ENCODE data around the gene DCC. TPM values are rescaled to one million over a fixed set of nuclear protein-coding genes. Genes with fewer than 3 reads are reported as not detected.

DCC gene
- total RNA-seq, 4 donors from 2014 or later = 0.13 TPM; not detected in 3

GRCh38 chr18:52462853-52463252 is 122.9 kb downstream of the DCC start:
- H3K4me3 ChIP-seq (ENCODE audit: low read depth, poor library complexity, severe bottlenecking) = no peak overlapping the region
- intact Hi-C loops (cut with DNase I; ENCODE audit: low total_unique reads) = no loop called here
- WGBS, 2 donors = 83 to 88% methylated on average over 4 of the region's 4 CpGs
- DNase-seq (ENCODE audit: low spot score in 2 of 2) = no peak
- TF ChIP-seq POLR2A (IDR thresholded peaks at IDR 0.05) (no peak), CTCF (IDR thresholded peaks at IDR 0.05) (no peak)

DNA sequence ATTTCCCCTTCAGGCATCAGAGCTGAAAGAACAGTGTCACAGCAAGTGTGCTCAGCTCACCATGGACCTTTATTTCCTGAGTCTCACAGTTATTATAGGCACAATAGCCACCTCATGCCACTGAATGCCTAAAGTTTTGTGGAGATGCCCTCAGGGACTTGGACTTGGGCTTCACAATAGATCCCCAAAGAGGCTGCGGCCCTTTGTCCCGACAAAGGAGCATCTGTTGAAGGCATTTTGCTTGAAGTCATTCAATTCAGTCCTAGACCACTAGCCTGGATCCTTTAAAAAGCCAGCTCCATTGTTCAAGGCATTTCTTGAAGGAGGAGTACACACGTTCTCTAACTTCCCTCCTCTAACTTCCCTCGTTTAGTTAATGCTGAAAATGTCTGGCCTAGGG is 125.4 kb downstream of the DCC start:
- no peak for TF ChIP-seq POLR2A (IDR thresholded peaks at IDR 0.05)
- TF ChIP-seq CTCF (IDR thresholded peaks at IDR 0.05) = no peak
- intact Hi-C loops (cut with DNase I; ENCODE audit: low total_unique reads) = no loop called here
- no peak for DNase-seq (ENCODE audit: low spot score in 2 of 2)
- H3K4me3 ChIP-seq (ENCODE audit: low read depth, poor library complexity, severe bottlenecking) = no peak overlapping the region
- WGBS, 2 donors = 57 to 58% methylated on average over 4 of the region's 4 CpGs

DNA sequence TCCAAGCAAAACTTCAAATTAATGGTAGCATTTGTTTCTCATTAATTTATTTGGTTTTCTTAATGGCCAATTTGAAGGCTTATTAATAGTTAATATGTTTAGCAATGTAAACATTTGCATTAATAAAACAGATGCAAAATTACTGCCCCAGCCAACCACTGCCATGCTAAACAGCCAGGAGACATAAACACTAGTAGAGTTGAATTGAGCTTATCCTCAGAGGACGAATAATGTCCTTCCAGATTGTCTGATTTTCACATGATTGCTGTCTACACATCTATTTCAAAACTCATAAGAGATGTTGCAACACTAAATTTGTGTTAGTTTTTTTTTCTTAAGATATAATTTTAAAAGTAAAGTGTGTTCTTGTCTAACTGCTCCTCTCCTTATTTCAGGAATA is 128.5 kb downstream of the DCC start:
- intact Hi-C loops (cut with DNase I; ENCODE audit: low total_unique reads) = no loop called here
- no peak for TF ChIP-seq CTCF (IDR thresholded peaks at IDR 0.05)
- no peak for TF ChIP-seq POLR2A (IDR thresholded peaks at IDR 0.05)
- no peak overlapping the region for H3K4me3 ChIP-seq (ENCODE audit: low read depth, poor library complexity, severe bottlenecking)
- WGBS, 2 donors = 78 to 80% methylated on average over 1 of the region's 1 CpG
- DNase-seq (ENCODE audit: low spot score in 2 of 2) = no peak

GRCh38 chr18:52475325-52475724 is 135.3 kb downstream of the DCC start:
- H3K4me3 ChIP-seq (ENCODE audit: low read depth, poor library complexity, severe bottlenecking) = no peak overlapping the region
- intact Hi-C loops (cut with DNase I; ENCODE audit: low total_unique reads) = no loop called here
- 60 to 70% methylated on average over 3 of the region's 3 CpGs for WGBS, 2 donors
- DNase-seq (ENCODE audit: low spot score in 2 of 2) = no peak
- no peak for TF ChIP-seq POLR2A (IDR thresholded peaks at IDR 0.05)
- no peak for TF ChIP-seq CTCF (IDR thresholded peaks at IDR 0.05)

DNA sequence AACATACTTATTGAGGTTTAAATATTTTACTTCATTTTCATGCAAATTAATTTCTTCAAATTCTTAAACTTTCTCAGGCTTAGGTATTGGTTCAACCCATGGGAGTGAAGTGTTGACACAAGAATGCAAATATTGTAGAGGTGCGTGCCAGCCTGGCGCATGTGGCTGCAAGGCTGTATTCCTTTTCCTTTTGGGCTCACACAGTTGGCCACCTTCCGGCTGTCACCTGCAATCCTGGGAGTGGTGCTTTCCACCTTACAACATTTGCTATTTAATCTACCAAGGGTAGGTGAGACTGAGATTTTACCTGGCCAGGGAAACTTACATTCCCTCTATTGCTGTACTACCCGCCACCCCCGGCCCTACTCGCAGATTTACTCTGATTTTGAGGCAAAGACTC is 141.1 kb downstream of the DCC start:
- DNase-seq (ENCODE audit: low spot score in 2 of 2) = no peak
- TF ChIP-seq POLR2A (IDR thresholded peaks at IDR 0.05) (no peak), CTCF (IDR thresholded peaks at IDR 0.05) (no peak)
- intact Hi-C loops (cut with DNase I; ENCODE audit: low total_unique reads) = no loop called here
- 82 to 85% methylated on average over 6 of the region's 6 CpGs for WGBS, 2 donors
- no peak overlapping the region for H3K4me3 ChIP-seq (ENCODE audit: low read depth, poor library complexity, severe bottlenecking)

DNA sequence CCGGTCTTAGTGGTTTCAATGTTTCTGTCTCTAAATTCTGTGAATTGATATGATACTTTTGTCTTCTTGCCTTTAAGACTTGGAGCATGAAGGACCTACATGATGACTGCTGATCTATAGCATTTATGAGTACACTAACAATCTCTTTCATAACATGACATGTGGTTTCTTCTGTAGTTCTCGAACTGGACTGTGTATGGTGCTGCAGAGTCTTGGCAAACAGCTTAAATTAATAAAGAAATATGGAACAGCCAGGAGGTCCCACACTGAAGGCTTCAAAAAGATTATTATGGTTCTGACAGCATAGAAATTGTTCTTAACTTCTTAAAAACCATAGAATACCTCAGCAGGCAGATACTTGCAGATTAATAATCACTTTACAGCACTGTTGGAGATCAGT is 145.0 kb downstream of the DCC start:
- TF ChIP-seq POLR2A (IDR thresholded peaks at IDR 0.05) (no peak), CTCF (IDR thresholded peaks at IDR 0.05) (no peak)
- WGBS, 2 donors = 68 to 70% methylated on average over 2 of the region's 2 CpGs
- DNase-seq (ENCODE audit: low spot score in 2 of 2) = no peak
- intact Hi-C loops (cut with DNase I; ENCODE audit: low total_unique reads) = no loop called here
- no peak overlapping the region for H3K4me3 ChIP-seq (ENCODE audit: low read depth, poor library complexity, severe bottlenecking)
